Uterus (tissue), 4 donors: Measurements from ENCODE around the gene BTG2. TPM values are rescaled to one million over a fixed set of nuclear protein-coding genes. Genes with fewer than 3 reads are reported as not detected.
"Not testable (repeated sequence)": the region's sequence is repeated elsewhere in the genome, so short reads cannot be mapped to it uniquely, and the experiment has no call there.

Source experiments
- DNase-seq, 2 donors: peaks; one replicate each; pipeline ENCODE4 v3.0.0-alpha.2; 2019 to 2020
- H3K27ac ChIP-seq, 2 donors: fragments of 200-600 bp; sonication (generic); 1 replicate in 1 of 2; 2 replicates in 1 of 2; pipeline ENCODE4 v1.5.1; 2016 to 2018
- H3K27me3 ChIP-seq, 2 donors: fragments of 200-600 bp; sonication (generic); one replicate each; pipeline ENCODE4 v1.5.1; 2018 to 2019; ENCODE audit warnings: control low read depth in 1 of 2
- H3K36me3 ChIP-seq, 2 donors: fragments of 200-600 bp; sonication (generic); one replicate each; pipeline ENCODE4 v1.5.1; 2019; ENCODE audit warnings: control low read depth in 1 of 2
- H3K4me1 ChIP-seq, 2 donors: fragments of 200-600 bp; sonication (generic); one replicate each; pipeline ENCODE4 v1.5.1; 2018 to 2019; ENCODE audit warnings: control low read depth in 1 of 2
- H3K4me3 ChIP-seq, 2 donors: fragments of 200-600 bp; sonication (generic); 1 replicate in 1 of 2; 2 replicates in 1 of 2; pipeline ENCODE4 v1.5.1; 2018 to 2019; ENCODE audit warnings: mild to moderate bottlenecking in 1 of 2
- H3K9me3 ChIP-seq, 2 donors: fragments of 200-600 bp; sonication (generic); one replicate each; pipeline ENCODE4 v1.5.1; 2019; ENCODE audit warnings: control low read depth in 1 of 2
- CTCF ChIP-seq, 4 experiments: fragments of 200-600 bp in 2 of 4; fragments of 450-650 bp in 2 of 4; sonication (generic) in 2 of 4; IDR thresholded peaks; one replicate each; pipeline ENCODE4 v1.5.1; 2016 to 2019; ENCODE audit warnings: antibody characterized with exemption in 4 of 4, mild to moderate bottlenecking in 2 of 4, moderate library complexity in 1 of 4
- POLR2A ChIP-seq, 2 donors: fragments of 450-650 bp; IDR thresholded peaks; one replicate each; pipeline ENCODE4 v1.6.1; 2016; ENCODE audit warnings: antibody characterized with exemption in 2 of 2, mild to moderate bottlenecking in 1 of 2, moderate library complexity in 1 of 2
- intact Hi-C: fragments of 100-400 bp; cut with DNase I; formaldehyde crosslinking; loops from one replicate; pipeline ENCODE4 v1.15.1; 2023; ENCODE audit warnings: low total_unique reads
- total RNA-seq, 4 donors: library from RNA; depleted of rRNA in 3 of 4; stranded (reverse); fragments of >200 nt in 3 of 4; gene quantifications; one replicate each; pipeline versions ENCODE4 v1.1.0 to v1.2.4, GENCODE V29; 2014 to 2023
- donor health status: DM: yes; HTN: yes; CAD: no.

BTG2 gene
- 10 to 100 TPM; 14.6 to 95.9 (median 56.5) TPM for total RNA-seq

- Histone ChIP-seq H3K4me1 (peaks cover 13 to 19% of the 10 kb centered on the region in 2 donors), H3K4me3 (peak within 1 kb of the TSS; percentile 77 to 100), H3K9me3 (no peaks in the 10 kb centered on the region), H3K36me3 (no peaks in the 10 kb centered on the region), H3K27ac (peak within 1 kb of the TSS; percentile 96 to 100), H3K27me3 (no peaks in the 10 kb centered on the region)
- TF ChIP-seq CTCF (IDR thresholded peaks at IDR 0.05), result no peak
- peak; percentile 100 for TF ChIP-seq POLR2A (IDR thresholded peaks at IDR 0.05)
- DNase-seq, result peak; percentile 93 to 95
- intact Hi-C loops, result loop anchor here (5.0 kb wide), 1 partner anchor 33 kb away; no protein-coding TSS in a partner anchor
These were observed at the start of gene BTG2 for GRCh38 chr1:203304919-203305808. TSS of gene BTG2 (plus strand) at chr1:203305519. CDS start at chr1:203305607, 88 bp downstream.

GRCh38 chr1:203256636-203257035 is 48.7 kb upstream of the BTG2 start:
- intact Hi-C loops, H3K4me3 ChIP-seq, DNase-seq, H3K4me1 ChIP-seq, H3K27ac ChIP-seq, H3K36me3 ChIP-seq, H3K9me3 ChIP-seq, H3K27me3 ChIP-seq: not testable (repeated sequence)

DNA sequence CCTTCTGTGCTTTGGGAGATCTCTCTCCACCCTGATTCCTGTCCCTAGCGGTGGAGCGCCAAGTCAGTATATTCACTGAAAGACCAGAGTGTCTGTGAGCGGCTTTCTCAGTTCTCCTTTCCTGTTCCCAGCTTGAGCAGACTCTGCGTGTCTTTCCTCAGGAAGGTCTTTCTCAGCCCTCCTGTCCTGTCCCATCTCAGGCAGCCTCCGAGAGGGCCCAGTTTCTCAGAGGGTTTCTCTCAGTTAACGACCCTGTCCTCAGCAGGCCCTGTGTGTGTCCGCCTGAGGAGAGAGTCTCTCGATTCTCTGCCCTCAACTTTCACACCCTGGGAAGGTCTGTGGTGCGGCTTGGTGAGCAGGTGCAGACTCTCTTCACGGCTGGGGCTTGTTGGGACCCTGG is 41.8 kb upstream of the BTG2 start:
- Histone ChIP-seq H3K4me1 (peaks cover 0 to 4% of the 10 kb centered on the region in 2 donors), H3K9me3 (no peaks in the 10 kb centered on the region), H3K4me3 (no peak overlapping the region), H3K27me3 (no peaks in the 10 kb centered on the region), H3K27ac (peak overlapping the region; percentile 74 to 76), H3K36me3 (no peaks in the 10 kb centered on the region)
- intact Hi-C loops, result no loop called here
- no peak for TF ChIP-seq CTCF (IDR thresholded peaks at IDR 0.05)
- TF ChIP-seq POLR2A (IDR thresholded peaks at IDR 0.05), result no peak
- DNase-seq, result peak in 1 of 2 donors; percentile 45

DNA sequence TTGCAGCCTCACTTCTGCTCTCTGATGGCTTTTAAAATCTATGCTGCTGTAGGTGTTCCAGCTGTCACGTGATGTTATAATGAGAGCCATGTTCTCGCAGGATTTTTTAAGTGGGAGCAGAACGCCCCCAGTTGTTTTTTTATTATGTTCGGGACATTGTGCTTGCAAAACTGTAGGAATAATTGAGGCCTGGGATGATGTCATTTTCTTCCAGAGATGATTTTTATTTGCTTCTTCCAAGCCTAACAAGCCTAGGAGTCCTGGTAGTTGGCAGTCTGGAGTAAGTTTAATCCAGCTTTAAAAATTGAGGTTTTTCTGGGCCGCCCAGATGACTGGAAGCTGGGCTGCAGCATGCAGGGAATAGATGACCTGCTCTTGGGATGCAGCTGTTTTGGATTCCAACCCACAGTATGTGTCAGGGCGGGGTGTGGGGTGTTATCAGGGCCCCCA is 41.2 kb upstream of the BTG2 start:
- no peak for TF ChIP-seq POLR2A (IDR thresholded peaks at IDR 0.05)
- no peak for TF ChIP-seq CTCF (IDR thresholded peaks at IDR 0.05)

GRCh38 chr1:203265541-203265940 is 39.8 kb upstream of the BTG2 start:
- Histone ChIP-seq H3K36me3 (no peaks in the 10 kb centered on the region), H3K4me1 (peaks cover 0 to 4% of the 10 kb centered on the region in 2 donors), H3K27me3 (no peaks in the 10 kb centered on the region), H3K27ac (no peak overlapping the region), H3K4me3 (no peak overlapping the region), H3K9me3 (no peaks in the 10 kb centered on the region)
- no peak for TF ChIP-seq CTCF (IDR thresholded peaks at IDR 0.05)
- no peak for TF ChIP-seq POLR2A (IDR thresholded peaks at IDR 0.05)
- peak in 1 of 2 donors; percentile 17 for DNase-seq
- intact Hi-C loops, result no loop called here

More for the DNA sequence above, 41.2 kb upstream of the BTG2 start:
- Histone ChIP-seq H3K27me3 (no peaks in the 10 kb centered on the region), H3K27ac (peak overlapping the region; percentile 74 to 76), H3K9me3 (no peaks in the 10 kb centered on the region), H3K4me3 (no peak overlapping the region), H3K36me3 (no peaks in the 10 kb centered on the region), H3K4me1 (peaks cover 0 to 4% of the 10 kb centered on the region in 2 donors)
- intact Hi-C loops, result no loop called here
- DNase-seq, result peak in 1 of 2 donors; percentile 66

GRCh38 chr1:203266140-203266539 is 39.2 kb upstream of the BTG2 start:
- H3K27me3 ChIP-seq, intact Hi-C loops, H3K4me3 ChIP-seq, H3K27ac ChIP-seq, H3K9me3 ChIP-seq, H3K36me3 ChIP-seq, H3K4me1 ChIP-seq, DNase-seq: not testable (repeated sequence)
